Epithelial cell of esophagus (primary cell): ENCODE measurements around the gene SLC41A3.

ENCODE experiments used
- DNase-seq: peaks from one replicate; pipeline ENCODE4 v3.0.0; 2010; ENCODE audit warnings: low read depth
- H3K4me3 ChIP-seq: 2 replicates; pipeline ENCODE4 v1.5.1; 2011; ENCODE audit warnings: mild to moderate bottlenecking, low read length, control low read depth
- TF ChIP-seq, protein P1 (sequence below): IDR thresholded peaks from 2 replicates; pipeline ENCODE4 v1.5.1; 2011; ENCODE audit warnings: low read depth, mild to moderate bottlenecking, low read length, control low read depth, inconsistent platforms; ENCODE audit not compliant: insufficient read depth; ENCODE audit errors: missing control alignments

Gene SLC41A3

DNA sequence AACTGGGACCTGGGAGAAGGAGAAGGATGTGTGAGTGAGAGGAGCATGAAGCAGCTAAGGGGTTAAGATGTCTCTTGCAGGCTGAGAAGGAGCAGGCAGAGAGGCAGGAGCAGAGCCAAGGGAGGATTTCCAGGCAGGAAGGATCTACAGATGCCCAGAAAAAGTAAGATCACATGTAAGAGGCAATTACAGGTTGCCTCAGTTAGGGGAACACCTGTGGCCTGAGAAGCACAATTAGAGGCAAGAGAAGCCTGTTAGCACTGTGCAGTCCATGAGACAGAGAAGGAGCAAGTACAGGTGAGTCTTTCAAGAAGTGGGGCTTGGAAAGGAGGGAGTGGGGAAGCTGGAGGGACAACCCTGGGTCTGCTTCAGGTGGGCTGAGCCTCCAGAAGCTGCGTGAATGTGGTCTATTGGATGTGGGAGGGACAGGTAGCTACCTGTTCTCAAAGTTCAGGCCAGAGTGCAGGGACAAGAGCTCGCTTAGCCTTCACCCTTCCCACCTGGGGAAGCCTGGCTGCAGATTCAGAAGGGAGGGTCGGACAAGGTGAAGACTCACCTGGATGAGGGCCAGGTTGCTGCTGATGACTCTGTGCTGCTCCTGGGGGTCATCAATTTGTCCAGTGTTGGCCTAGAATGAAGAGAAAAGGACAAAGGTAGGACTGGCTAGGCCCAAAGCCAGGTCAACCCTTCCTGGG, 50.7 kb downstream of the SLC41A3 start:
- no peak for DNase-seq
- H3K4me3 ChIP-seq: no peak overlapping the region
- TF ChIP-seq, protein P1, sequence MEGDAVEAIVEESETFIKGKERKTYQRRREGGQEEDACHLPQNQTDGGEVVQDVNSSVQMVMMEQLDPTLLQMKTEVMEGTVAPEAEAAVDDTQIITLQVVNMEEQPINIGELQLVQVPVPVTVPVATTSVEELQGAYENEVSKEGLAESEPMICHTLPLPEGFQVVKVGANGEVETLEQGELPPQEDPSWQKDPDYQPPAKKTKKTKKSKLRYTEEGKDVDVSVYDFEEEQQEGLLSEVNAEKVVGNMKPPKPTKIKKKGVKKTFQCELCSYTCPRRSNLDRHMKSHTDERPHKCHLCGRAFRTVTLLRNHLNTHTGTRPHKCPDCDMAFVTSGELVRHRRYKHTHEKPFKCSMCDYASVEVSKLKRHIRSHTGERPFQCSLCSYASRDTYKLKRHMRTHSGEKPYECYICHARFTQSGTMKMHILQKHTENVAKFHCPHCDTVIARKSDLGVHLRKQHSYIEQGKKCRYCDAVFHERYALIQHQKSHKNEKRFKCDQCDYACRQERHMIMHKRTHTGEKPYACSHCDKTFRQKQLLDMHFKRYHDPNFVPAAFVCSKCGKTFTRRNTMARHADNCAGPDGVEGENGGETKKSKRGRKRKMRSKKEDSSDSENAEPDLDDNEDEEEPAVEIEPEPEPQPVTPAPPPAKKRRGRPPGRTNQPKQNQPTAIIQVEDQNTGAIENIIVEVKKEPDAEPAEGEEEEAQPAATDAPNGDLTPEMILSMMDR: no peak

GRCh38 chr3:126031981-126032471, 51.9 kb downstream of the SLC41A3 start:
- no peak for DNase-seq
- TF ChIP-seq, protein P1: no peak
- no peak overlapping the region for H3K4me3 ChIP-seq

DNA sequence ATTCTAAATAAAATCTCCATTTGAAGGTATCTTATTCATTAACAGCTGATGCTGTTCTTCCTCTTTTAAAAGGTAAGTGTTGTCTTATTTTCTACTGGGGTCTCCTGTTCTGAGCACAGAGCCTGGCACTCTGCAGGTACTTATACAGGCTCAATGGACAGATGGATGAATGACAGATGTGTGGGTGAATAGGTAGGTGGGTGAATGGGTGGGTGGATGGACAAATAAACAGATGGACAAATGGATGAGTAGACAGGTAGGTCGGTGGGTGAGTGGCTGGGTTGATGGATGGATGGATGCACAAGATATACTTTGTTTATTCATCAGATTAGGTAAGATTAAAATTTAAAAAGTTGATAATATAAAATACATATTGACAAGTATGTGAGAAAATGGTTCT, 53.5 kb downstream of the SLC41A3 start:
- H3K4me3 ChIP-seq: no peak overlapping the region
- no peak for DNase-seq
- TF ChIP-seq, protein P1: no peak

DNA sequence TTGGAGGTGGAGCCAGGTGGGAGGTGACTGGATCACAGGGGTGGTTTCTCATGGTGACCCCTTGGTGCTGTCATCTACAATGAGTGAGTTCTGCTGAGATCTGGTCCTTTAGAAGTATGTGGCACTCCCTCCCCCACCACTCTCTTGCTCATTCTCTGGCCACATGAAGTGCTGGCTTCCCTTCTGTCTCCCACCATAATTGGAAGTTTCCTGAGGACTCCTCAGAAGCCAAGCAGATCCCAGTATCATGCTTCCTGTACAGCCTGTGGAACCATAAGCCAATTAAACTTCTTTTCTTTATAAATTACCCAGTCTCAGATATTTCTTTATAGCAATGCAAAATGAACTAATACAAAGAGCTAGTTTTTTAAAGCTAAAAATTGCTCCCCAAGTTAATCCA, 54.7 kb downstream of the SLC41A3 start:
- no peak overlapping the region for H3K4me3 ChIP-seq
- TF ChIP-seq, protein P1: no peak
- DNase-seq: no peak

DNA sequence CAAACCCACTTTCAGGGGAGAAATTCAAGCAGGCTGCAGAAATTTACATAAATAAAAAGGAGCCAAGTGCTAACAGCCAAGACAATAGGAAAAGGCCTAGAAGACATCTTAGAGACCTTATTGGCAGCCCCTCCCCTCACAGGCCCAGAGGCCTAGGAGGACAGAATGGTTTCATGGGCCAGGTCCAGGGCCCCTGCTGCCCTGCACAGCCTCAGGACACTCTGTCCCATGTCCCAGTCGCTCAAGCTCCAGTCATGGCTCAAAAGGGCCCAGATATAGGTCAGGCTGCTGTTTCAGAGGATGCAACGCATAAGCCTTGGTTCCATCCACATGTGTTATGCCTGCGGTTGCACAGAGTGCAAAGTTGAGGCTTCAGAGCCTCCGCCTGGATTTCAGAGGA, 55.8 kb downstream of the SLC41A3 start:
- TF ChIP-seq, protein P1: no peak
- H3K4me3 ChIP-seq: no peak overlapping the region
- no peak for DNase-seq

GRCh38 chr3:126026761-126027160, 57.2 kb downstream of the SLC41A3 start:
- DNase-seq: no peak

GRCh38 chr3:126026277-126026751, 57.6 kb downstream of the SLC41A3 start:
- no peak overlapping the region for H3K4me3 ChIP-seq
- DNase-seq: no peak
- TF ChIP-seq, protein P1: no peak

More at GRCh38 chr3:126026761-126027160, 57.2 kb downstream of the SLC41A3 start:
- H3K4me3 ChIP-seq: no peak overlapping the region
- TF ChIP-seq, protein P1: no peak
